SK-N-MC (cell line): ENCODE data around the gene DGKI.

Experiments used
- FOXP2 ChIP-seq: optimal IDR thresholded peaks from 2 replicates; pipeline ENCODE3; 2011; ENCODE audit warnings: mild to moderate bottlenecking, moderate library complexity; ENCODE audit not compliant: insufficient read depth; ENCODE audit errors: extremely low read length, control extremely low read depth
- POLR2AphosphoS5 ChIP-seq: IDR thresholded peaks from 2 replicates; pipeline ENCODE4 v1.6.1; 2012; ENCODE audit warnings: mild to moderate bottlenecking, low read depth, low read length, borderline replicate concordance

GRCh38 chr7:137880432-137880831 lies 33.7 kb upstream of the DGKI start:
- TF ChIP-seq FOXP2 (no peak), POLR2AphosphoS5 (no peak)
